Adipocyte (in vitro differentiated cells): Measurements from ENCODE around the gene ADGRD2.

Experiments
- DNase-seq: peaks from one replicate; pipeline ENCODE4 v3.0.0-alpha.2; 2015; ENCODE audit warnings: low read depth
- H3K27me3 ChIP-seq: replicated peaks from 2 replicates; pipeline ENCODE4 v1.7.0; 2013; ENCODE audit warnings: mild to moderate bottlenecking, low read length, moderate library complexity; ENCODE audit not compliant: control insufficient read depth, insufficient read depth
- H3K36me3 ChIP-seq: 2 replicates; pipeline ENCODE4 v1.7.0; 2013; ENCODE audit warnings: low read length, mild to moderate bottlenecking, moderate library complexity; ENCODE audit not compliant: control insufficient read depth, insufficient read depth, severe bottlenecking
- H3K4me1 ChIP-seq: 2 replicates; pipeline ENCODE4 v1.7.0; 2013; ENCODE audit warnings: mild to moderate bottlenecking, low read length, moderate library complexity; ENCODE audit not compliant: control insufficient read depth, insufficient read depth
- H3K4me3 ChIP-seq: 2 replicates; pipeline ENCODE4 v1.7.0; 2013; ENCODE audit warnings: mild to moderate bottlenecking, low read length, moderate library complexity
- H3K9ac ChIP-seq: 2 replicates; pipeline ENCODE4 v1.7.0; 2013; ENCODE audit warnings: mild to moderate bottlenecking, low read length, moderate library complexity
- H3K9me3 ChIP-seq: 2 replicates; pipeline ENCODE4 v1.7.0; 2013; ENCODE audit warnings: mild to moderate bottlenecking, low read length, moderate library complexity; ENCODE audit not compliant: control insufficient read depth

ADGRD2 gene

GRCh38 chr9:124506433-124506832 is 56.2 kb downstream of the ADGRD2 start:
- H3K36me3 ChIP-seq: no peaks in the 10 kb centered on the region
- no peak overlapping the region for H3K9ac ChIP-seq
- no peak overlapping the region for H3K4me3 ChIP-seq
- peaks cover 4% of the 10 kb centered on the region for H3K4me1 ChIP-seq
- H3K9me3 ChIP-seq: no peaks in the 10 kb centered on the region
- no peak for DNase-seq
- H3K27me3 ChIP-seq: peaks cover 34% of the 10 kb centered on the region

GRCh38 chr9:124506931-124507879 is 57.0 kb downstream of the ADGRD2 start, which contains the start of gene NR5A1:
Gene NR5A1, minus strand, starts transcription at chr9:124507399. Its CDS starts 4,004 bp downstream, at chr9:124503395.
- no peaks in the 10 kb centered on the region for H3K9me3 ChIP-seq
- peaks cover 34% of the 10 kb centered on the region for H3K27me3 ChIP-seq
- no peak within 1 kb of the TSS for H3K4me3 ChIP-seq
- H3K4me1 ChIP-seq: peaks cover 4% of the 10 kb centered on the region
- H3K36me3 ChIP-seq: no peaks in the 10 kb centered on the region
- no peak for DNase-seq
- no peak within 1 kb of the TSS for H3K9ac ChIP-seq

- H3K27me3 ChIP-seq: peaks cover 36% of the 10 kb centered on the region
- no peaks in the 10 kb centered on the region for H3K36me3 ChIP-seq
- DNase-seq: no peak
- no peak overlapping the region for H3K9ac ChIP-seq
- no peak overlapping the region for H3K4me3 ChIP-seq
- peaks cover 4% of the 10 kb centered on the region for H3K4me1 ChIP-seq
- H3K9me3 ChIP-seq: no peaks in the 10 kb centered on the region
Observed at GRCh38 chr9:124507880-124508423, 57.7 kb downstream of the ADGRD2 start.

GRCh38 chr9:124510650-124511425 is 60.6 kb downstream of the ADGRD2 start:
- peak; percentile 17 for DNase-seq
- Histone ChIP-seq H3K4me1 (no peaks in the 10 kb centered on the region), H3K4me3 (no peak overlapping the region)

GRCh38 chr9:124511426-124511840 is 61.2 kb downstream of the ADGRD2 start:
- Histone ChIP-seq H3K9me3 (no peaks in the 10 kb centered on the region), H3K4me3 (no peak overlapping the region), H3K9ac (no peak overlapping the region), H3K36me3 (no peaks in the 10 kb centered on the region), H3K27me3 (peaks cover 30% of the 10 kb centered on the region), H3K4me1 (no peaks in the 10 kb centered on the region)
- DNase-seq: no peak

More at GRCh38 chr9:124510650-124511425, 60.6 kb downstream of the ADGRD2 start:
- Histone ChIP-seq H3K27me3 (peaks cover 30% of the 10 kb centered on the region), H3K36me3 (no peaks in the 10 kb centered on the region), H3K9ac (no peak overlapping the region), H3K9me3 (no peaks in the 10 kb centered on the region)

GRCh38 chr9:124511891-124512805 is 61.9 kb downstream of the ADGRD2 start:
- H3K27me3 ChIP-seq: peaks cover 34% of the 10 kb centered on the region
- H3K4me1 ChIP-seq: no peaks in the 10 kb centered on the region
- no peaks in the 10 kb centered on the region for H3K9me3 ChIP-seq
- no peaks in the 10 kb centered on the region for H3K36me3 ChIP-seq
- DNase-seq: no peak
- H3K9ac ChIP-seq: no peak overlapping the region
- no peak overlapping the region for H3K4me3 ChIP-seq

GRCh38 chr9:124512806-124513204 is 62.6 kb downstream of the ADGRD2 start:
- peaks cover 40% of the 10 kb centered on the region for H3K27me3 ChIP-seq
- H3K9ac ChIP-seq: no peak overlapping the region
- H3K4me3 ChIP-seq: no peak overlapping the region
- DNase-seq: no peak
- H3K9me3 ChIP-seq: no peaks in the 10 kb centered on the region
- H3K36me3 ChIP-seq: no peaks in the 10 kb centered on the region
- no peaks in the 10 kb centered on the region for H3K4me1 ChIP-seq

- no peaks in the 10 kb centered on the region for H3K9me3 ChIP-seq
- no peaks in the 10 kb centered on the region for H3K4me1 ChIP-seq
- no peak overlapping the region for H3K4me3 ChIP-seq
- no peaks in the 10 kb centered on the region for H3K36me3 ChIP-seq
- no peak overlapping the region for H3K9ac ChIP-seq
- peaks cover 46% of the 10 kb centered on the region for H3K27me3 ChIP-seq
- DNase-seq: peak; percentile 9
Observed at GRCh38 chr9:124513376-124513994, 63.2 kb downstream of the ADGRD2 start.

- H3K4me3 ChIP-seq: no peak overlapping the region
- no peak overlapping the region for H3K9ac ChIP-seq
- peaks cover 50% of the 10 kb centered on the region for H3K27me3 ChIP-seq
- no peak for DNase-seq
- H3K9me3 ChIP-seq: no peaks in the 10 kb centered on the region
- H3K4me1 ChIP-seq: no peaks in the 10 kb centered on the region
- H3K36me3 ChIP-seq: no peaks in the 10 kb centered on the region
Observed at GRCh38 chr9:124514125-124514524, 63.9 kb downstream of the ADGRD2 start.

- DNase-seq: no peak
- Histone ChIP-seq H3K4me1 (no peaks in the 10 kb centered on the region), H3K27me3 (peaks cover 51% of the 10 kb centered on the region), H3K9ac (no peak overlapping the region), H3K36me3 (no peaks in the 10 kb centered on the region), H3K9me3 (no peaks in the 10 kb centered on the region), H3K4me3 (no peak overlapping the region)
Observed at GRCh38 chr9:124514874-124515273, 64.6 kb downstream of the ADGRD2 start.
